Caco-2 (cell line): ENCODE data around the gene CD40. TPM values are rescaled to one million over a fixed set of nuclear protein-coding genes. Genes with fewer than 3 reads are reported as not detected.

Source experiments
- BruUV-seq: library from RNA; stranded (reverse); fragments of 400-500 nt; replicated peaks from 2 replicates; lab custom pipeline; 2021; lab: Mats Ljungman, UMichigan
- CTCF ChIA-PET: fragments of 300-600 bp; sonication (Branson Sonifier 250); formaldehyde crosslinking; loops from one replicate; lab custom pipeline; 2022; ENCODE audit warnings: antibody characterized with exemption; lab: Charles Lee
- POLR2A ChIA-PET: fragments of 300-600 bp; sonication (Branson Sonifier 250); formaldehyde crosslinking; loops from one replicate; lab custom pipeline; 2022; ENCODE audit warnings: antibody characterized with exemption; lab: Charles Lee
- DNase-seq, 2 experiments: peaks; one replicate each; pipeline versions ENCODE4 v3.0.0 to v3.0.0-alpha.2; 2020 to 2022
- H3K27me3 ChIP-seq: replicated peaks from 2 replicates; pipeline ENCODE4 v1.6.0; 2011; ENCODE audit warnings: low read length; ENCODE audit not compliant: control insufficient read depth, insufficient read depth
- H3K36me3 ChIP-seq: 2 replicates; pipeline ENCODE4 v1.5.1; 2011; ENCODE audit warnings: low read length; ENCODE audit not compliant: control insufficient read depth, insufficient read depth
- H3K4me1 ChIP-seq: fragments of 250-450 bp; sonication (Bioruptor Pico); 2 replicates; pipeline ENCODE4 v1.5.1; 2020; ENCODE audit warnings: mild to moderate bottlenecking
- H3K4me3 ChIP-seq: 2 replicates; pipeline ENCODE4 v1.5.1; 2011; ENCODE audit warnings: low read depth, mild to moderate bottlenecking, control low read depth, low read length
- H3K9me3 ChIP-seq: fragments of 250-450 bp; sonication (Bioruptor Pico); 2 replicates; pipeline ENCODE4 v1.5.1; 2020; ENCODE audit warnings: mild to moderate bottlenecking, moderate library complexity
- H3K27ac Mint-ChIP-seq: one replicate; pipeline ENCODE4 v1.8.0; 2022; ENCODE audit warnings: mixed read lengths; ENCODE audit not compliant: unreplicated experiment
- H3K27me3 Mint-ChIP-seq: one replicate; pipeline ENCODE4 v1.8.0; 2022; ENCODE audit warnings: mixed read lengths; ENCODE audit not compliant: insufficient read depth, unreplicated experiment
- H3K36me3 Mint-ChIP-seq: one replicate; pipeline ENCODE4 v1.8.0; 2022; ENCODE audit warnings: mild to moderate bottlenecking, mixed read lengths; ENCODE audit not compliant: insufficient read depth, unreplicated experiment
- H3K4me1 Mint-ChIP-seq: one replicate; pipeline ENCODE4 v1.8.0; 2022; ENCODE audit warnings: low read depth, mixed read lengths; ENCODE audit not compliant: unreplicated experiment
- H3K4me3 Mint-ChIP-seq: one replicate; pipeline ENCODE4 v1.8.0; 2022; ENCODE audit warnings: mild to moderate bottlenecking, moderate library complexity, mixed read lengths; ENCODE audit not compliant: unreplicated experiment
- H3K9me3 Mint-ChIP-seq: one replicate; pipeline ENCODE4 v1.8.0; 2022; ENCODE audit warnings: mixed read lengths; ENCODE audit not compliant: unreplicated experiment
- intact Hi-C: fragments of 100-400 bp; cut with micrococcal nuclease; formaldehyde crosslinking; loops from one replicate; pipeline ENCODE4 v1.10.0; 2022; ENCODE audit not compliant: unreplicated experiment
- total RNA-seq: library from RNA; stranded (reverse); gene quantifications from 2 replicates; pipeline ENCODE4 v1.2.3, GENCODE V29; 2022
- TF ChIP-seq, protein P1 (sequence below), 2 experiments: fragments of 200-600 bp in 1 of 2; IDR thresholded peaks; 1 replicate in 1 of 2; 2 replicates in 1 of 2; pipeline versions ENCODE4 v1.5.1 to v1.8.0; 2011 to 2022; ENCODE audit warnings: antibody characterized with exemption in 1 of 2, control low read depth in 1 of 2, inconsistent platforms in 1 of 2, low read depth in 1 of 2, low read length in 1 of 2, mild to moderate bottlenecking in 1 of 2, moderate library complexity in 1 of 2; ENCODE audit not compliant: insufficient read depth in 1 of 2, severe bottlenecking in 1 of 2, unreplicated experiment in 1 of 2

The CD40 gene
- total RNA-seq, 1 experiment from 2014 or later = not detected

DNA sequence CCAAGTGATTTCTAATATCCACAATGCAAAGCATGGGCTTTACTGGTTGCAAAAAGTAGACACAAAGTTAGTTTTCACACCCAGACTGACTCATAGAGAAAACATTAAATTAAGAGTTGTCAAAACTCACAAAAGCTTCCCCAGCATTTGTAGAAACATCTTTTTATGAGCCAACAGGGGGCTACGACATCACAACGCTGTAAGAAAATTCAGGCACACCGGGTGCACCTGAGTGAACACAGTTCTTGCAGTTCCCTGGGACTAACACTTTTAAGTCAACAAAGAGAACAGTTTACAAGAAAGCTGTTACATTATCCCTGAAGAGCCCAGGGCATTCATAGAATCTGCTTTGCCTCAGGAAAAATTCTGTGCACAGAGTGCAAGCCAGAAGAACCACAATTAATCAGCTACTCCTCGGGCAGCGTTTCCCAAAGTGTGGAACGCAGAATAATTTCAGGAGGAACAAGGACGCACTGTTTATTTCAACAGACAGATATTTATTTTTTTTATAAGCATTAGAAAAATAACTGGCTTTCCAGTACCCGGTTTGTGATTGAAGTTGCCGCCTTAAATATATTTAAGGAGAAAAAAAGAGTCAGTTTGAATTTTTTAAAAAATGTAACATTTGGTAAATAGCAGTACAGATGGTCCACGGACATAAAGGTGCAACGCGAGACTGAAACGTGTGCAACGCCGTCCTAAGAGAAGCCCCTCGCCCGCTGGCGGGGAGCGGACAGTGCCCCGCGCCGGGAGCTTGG, 29.5 kb upstream of the CD40 start:
- Histone ChIP-seq H3K4me1 (peaks cover 30% of the 10 kb centered on the region), H3K27me3 (no peaks in the 10 kb centered on the region), H3K36me3 (no peaks in the 10 kb centered on the region), H3K9me3 (no peaks in the 10 kb centered on the region), H3K4me3 (peak overlapping the region; percentile 94)
- H3K9me3 Mint-ChIP-seq = no peaks in the 10 kb centered on the region
- peak overlapping the region; percentile 83 for H3K4me3 Mint-ChIP-seq
- POLR2A ChIA-PET = interaction anchor here (0.6 to 1.0 kb wide), 4 partner anchors 10 to 626 kb away, joined by 3 read pairs; no protein-coding TSS in a partner anchor
- peak overlapping the region; percentile 87 for H3K27ac Mint-ChIP-seq
- TF ChIP-seq, protein P1, sequence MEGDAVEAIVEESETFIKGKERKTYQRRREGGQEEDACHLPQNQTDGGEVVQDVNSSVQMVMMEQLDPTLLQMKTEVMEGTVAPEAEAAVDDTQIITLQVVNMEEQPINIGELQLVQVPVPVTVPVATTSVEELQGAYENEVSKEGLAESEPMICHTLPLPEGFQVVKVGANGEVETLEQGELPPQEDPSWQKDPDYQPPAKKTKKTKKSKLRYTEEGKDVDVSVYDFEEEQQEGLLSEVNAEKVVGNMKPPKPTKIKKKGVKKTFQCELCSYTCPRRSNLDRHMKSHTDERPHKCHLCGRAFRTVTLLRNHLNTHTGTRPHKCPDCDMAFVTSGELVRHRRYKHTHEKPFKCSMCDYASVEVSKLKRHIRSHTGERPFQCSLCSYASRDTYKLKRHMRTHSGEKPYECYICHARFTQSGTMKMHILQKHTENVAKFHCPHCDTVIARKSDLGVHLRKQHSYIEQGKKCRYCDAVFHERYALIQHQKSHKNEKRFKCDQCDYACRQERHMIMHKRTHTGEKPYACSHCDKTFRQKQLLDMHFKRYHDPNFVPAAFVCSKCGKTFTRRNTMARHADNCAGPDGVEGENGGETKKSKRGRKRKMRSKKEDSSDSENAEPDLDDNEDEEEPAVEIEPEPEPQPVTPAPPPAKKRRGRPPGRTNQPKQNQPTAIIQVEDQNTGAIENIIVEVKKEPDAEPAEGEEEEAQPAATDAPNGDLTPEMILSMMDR (IDR thresholded peaks at IDR 0.05; ENCODE audit: insufficient read depth in 1 of 2, low read depth in 1 of 2, low read length in 1 of 2, severe bottlenecking in 1 of 2, unreplicated experiment in 1 of 2) = no peak
- H3K36me3 Mint-ChIP-seq = peaks cover 18% of the 10 kb centered on the region
- DNase-seq = peak in 1 of 2 experiments; percentile 39
- CTCF ChIA-PET = interaction anchor here (0.6 to 1.6 kb wide), 11 partner anchors 66 to 785 kb away, joined by 3 to 6 read pairs (median 3); no protein-coding TSS in a partner anchor
- peaks cover 2% of the 10 kb centered on the region for H3K27me3 Mint-ChIP-seq
- no TSS peak for BruUV-seq
- intact Hi-C loops = loop anchor here (1.0 kb wide), 1 partner anchor 74 kb away; no protein-coding TSS in a partner anchor
- H3K4me1 Mint-ChIP-seq = peaks cover 40% of the 10 kb centered on the region

DNA sequence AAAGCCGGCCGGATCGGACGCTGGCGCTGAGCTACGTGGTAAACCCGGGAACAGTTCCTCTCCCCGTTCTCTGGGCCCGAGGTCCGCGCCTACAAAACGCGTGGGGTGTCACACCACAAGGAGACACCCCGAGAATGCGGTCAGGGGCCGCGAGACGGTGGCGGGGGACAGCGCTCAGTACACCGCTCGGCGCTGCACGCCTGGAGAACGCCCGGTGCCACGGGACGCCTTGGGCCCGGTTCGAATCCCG, 29.0 kb upstream of the CD40 start:
- BruUV-seq = no TSS peak
- no peak for DNase-seq

More for the DNA sequence above, 29.0 kb upstream of the CD40 start:
- Mint-ChIP-seq H3K27me3 (peaks cover 3% of the 10 kb centered on the region), H3K36me3 (peaks cover 18% of the 10 kb centered on the region), H3K4me3 (peak overlapping the region; percentile 83), H3K4me1 (peaks cover 40% of the 10 kb centered on the region), H3K27ac (peak overlapping the region; percentile 87), H3K9me3 (no peaks in the 10 kb centered on the region)
- intact Hi-C loops = loop anchor here (1.0 kb wide), 1 partner anchor 75 kb away; no protein-coding TSS in a partner anchor
- POLR2A ChIA-PET = interaction anchor here (0.6 to 1.0 kb wide), 2 partner anchors 11 to 275 kb away, joined by 3 read pairs; no protein-coding TSS in a partner anchor
- H3K4me3 ChIP-seq = peak overlapping the region; percentile 94
- TF ChIP-seq, protein P1 (IDR thresholded peaks at IDR 0.05; ENCODE audit: insufficient read depth in 1 of 2, low read depth in 1 of 2, low read length in 1 of 2, severe bottlenecking in 1 of 2, unreplicated experiment in 1 of 2) = no peak
- no peaks in the 10 kb centered on the region for H3K36me3 ChIP-seq
- CTCF ChIA-PET = interaction anchor here (0.6 to 1.6 kb wide), 7 partner anchors 66 to 786 kb away, joined by 3 to 6 read pairs (median 4); no protein-coding TSS in a partner anchor
- peaks cover 30% of the 10 kb centered on the region for H3K4me1 ChIP-seq
- H3K27me3 ChIP-seq = no peaks in the 10 kb centered on the region
- no peaks in the 10 kb centered on the region for H3K9me3 ChIP-seq
